ENCODE data around the gene SLC30A5.

SLC30A5 gene

GRCh38 chr5:69170495-69170894, 76.7 kb downstream of the SLC30A5 start:
- no peak for DNase-seq

GRCh38 chr5:69170969-69171368, 77.2 kb downstream of the SLC30A5 start:
- no peak for DNase-seq
